Hepatocyte (in vitro differentiated cells): ENCODE data around the gene TSHZ3. TPM values are rescaled to one million over a fixed set of nuclear protein-coding genes. Genes with fewer than 3 reads are reported as not detected.

ENCODE experiments used
- DNase-seq: peaks from one replicate; pipeline ENCODE4 v3.0.0-alpha.2; 2016; ENCODE audit warnings: low spot score
- H2AFZ ChIP-seq: fragments of 200-600 bp; sonication (generic); 2 replicates; pipeline ENCODE4 v1.6.0; 2016; ENCODE audit warnings: antibody characterized with exemption, mild to moderate bottlenecking
- H3K27ac ChIP-seq: fragments of 200-600 bp; sonication (generic); 2 replicates; pipeline ENCODE4 v1.5.1; 2016; ENCODE audit warnings: mild to moderate bottlenecking
- H3K27me3 ChIP-seq: fragments of 200-600 bp; sonication (generic); 2 replicates; pipeline ENCODE4 v1.6.1; 2016
- H3K36me3 ChIP-seq: fragments of 200-600 bp; sonication (generic); replicated peaks from 2 replicates; pipeline ENCODE4 v1.5.1; 2016; ENCODE audit warnings: low read depth; ENCODE audit not compliant: insufficient read depth
- H3K4me1 ChIP-seq: fragments of 200-600 bp; sonication (generic); 2 replicates; pipeline ENCODE4 v1.5.1; 2016; ENCODE audit warnings: mild to moderate bottlenecking, moderate library complexity; ENCODE audit not compliant: insufficient read depth
- H3K4me2 ChIP-seq: fragments of 200-600 bp; sonication (generic); 2 replicates; pipeline ENCODE4 v1.6.0; 2016
- H3K4me3 ChIP-seq: fragments of 200-600 bp; sonication (generic); 2 replicates; pipeline ENCODE4 v1.5.1; 2016; ENCODE audit warnings: mild to moderate bottlenecking
- H3K79me2 ChIP-seq: fragments of 200-600 bp; sonication (generic); 2 replicates; pipeline ENCODE4 v1.6.0; 2017; ENCODE audit warnings: mild to moderate bottlenecking
- H3K9me2 ChIP-seq: fragments of 200-600 bp; sonication (generic); replicated peaks from 2 replicates; pipeline ENCODE4 v1.6.0; 2017; ENCODE audit warnings: mild to moderate bottlenecking; ENCODE audit not compliant: insufficient read depth
- H3K9me3 ChIP-seq: fragments of 200-600 bp; sonication (generic); 2 replicates; pipeline ENCODE4 v1.5.1; 2016; ENCODE audit warnings: low read depth, mild to moderate bottlenecking
- H4K20me1 ChIP-seq: fragments of 200-600 bp; sonication (generic); 2 replicates; pipeline ENCODE4 v1.6.0; 2016; ENCODE audit warnings: mild to moderate bottlenecking; ENCODE audit not compliant: insufficient read depth, poor library complexity, severe bottlenecking
- CTCF ChIP-seq: fragments of 200-600 bp; sonication (generic); IDR thresholded peaks from 2 replicates; pipeline ENCODE4 v1.5.1; 2016; ENCODE audit warnings: antibody characterized with exemption, mild to moderate bottlenecking; ENCODE audit not compliant: poor library complexity
- EZH2 ChIP-seq: fragments of 200-600 bp; sonication (generic); IDR thresholded peaks from 2 replicates; pipeline ENCODE4 v1.6.1; 2016; ENCODE audit warnings: antibody characterized with exemption, mild to moderate bottlenecking, borderline replicate concordance
- EZH2phosphoT487 ChIP-seq: fragments of 200-600 bp; sonication (generic); IDR thresholded peaks from one replicate; pipeline ENCODE4 v1.6.1; 2018; ENCODE audit warnings: antibody characterized with exemption, mild to moderate bottlenecking, low read depth, moderate library complexity; ENCODE audit not compliant: unreplicated experiment, severe bottlenecking
- WGBS: methylation state at CpG from one replicate; pipeline ENCODE4 v1.1.6; 2016; ENCODE audit warnings: low lambda C conversion rate; ENCODE audit errors: missing lambda C conversion rate; 5-methylcytosine and 5-hydroxymethylcytosine counted together
- polyA plus RNA-seq: library from polyadenylated mRNA; unstranded; fragments of >200 nt; fragmentation: Nextera tagmentation; extraction: Ambion mirVana; gene quantifications from 2 replicates; pipeline ENCODE4 v1.2.1, GENCODE V29; 2016
- total RNA-seq: library from RNA; depleted of rRNA; stranded (reverse); fragments of >200 nt; gene quantifications from 2 replicates; pipeline ENCODE4 v1.2.3, GENCODE V29; 2014

The TSHZ3 gene
- total and polyA plus RNA-seq, 2 experiments from 2014 or later = 4.9 to 5.3 TPM

GRCh38 chr19:31284621-31285020 lies 64.6 kb downstream of the TSHZ3 start:
- DNase-seq = no peak
- H3K4me2 ChIP-seq = no peak overlapping the region
- H3K4me3 ChIP-seq = no peak overlapping the region
- no peaks in the 10 kb centered on the region for H3K4me1 ChIP-seq
- no peaks in the 10 kb centered on the region for H3K36me3 ChIP-seq
- H3K27me3 ChIP-seq = no peaks in the 10 kb centered on the region
- H3K79me2 ChIP-seq = peaks cover 2% of the 10 kb centered on the region
- H3K9me3 ChIP-seq = no peaks in the 10 kb centered on the region
- peaks cover 2% of the 10 kb centered on the region for H4K20me1 ChIP-seq
- H3K27ac ChIP-seq = no peak overlapping the region
- no peaks in the 10 kb centered on the region for H3K9me2 ChIP-seq
- 95% methylated on average over 7 of the region's 7 CpGs for WGBS
- no peak overlapping the region for H2AFZ ChIP-seq
- TF ChIP-seq EZH2 = no peak
- no peak for TF ChIP-seq CTCF
- no peak for TF ChIP-seq EZH2phosphoT487

- no peak overlapping the region for H3K4me2 ChIP-seq
- H3K9me2 ChIP-seq = no peaks in the 10 kb centered on the region
- no peaks in the 10 kb centered on the region for H3K4me1 ChIP-seq
- TF ChIP-seq EZH2 (no peak), CTCF (no peak), EZH2phosphoT487 (no peak)
- H3K36me3 ChIP-seq = no peaks in the 10 kb centered on the region
- no peak overlapping the region for H2AFZ ChIP-seq
- H3K27me3 ChIP-seq = no peaks in the 10 kb centered on the region
- H4K20me1 ChIP-seq = peaks cover 2% of the 10 kb centered on the region
- 94% methylated on average over 8 of the region's 8 CpGs for WGBS
- H3K79me2 ChIP-seq = peaks cover 2% of the 10 kb centered on the region
- H3K9me3 ChIP-seq = no peaks in the 10 kb centered on the region
- no peak for DNase-seq
- no peak overlapping the region for H3K4me3 ChIP-seq
- no peak overlapping the region for H3K27ac ChIP-seq
Observed at GRCh38 chr19:31283701-31284100, 65.5 kb downstream of the TSHZ3 start.

- no peaks in the 10 kb centered on the region for H3K27me3 ChIP-seq
- peaks cover 2% of the 10 kb centered on the region for H3K79me2 ChIP-seq
- no peaks in the 10 kb centered on the region for H3K9me2 ChIP-seq
- no peak for TF ChIP-seq EZH2
- TF ChIP-seq EZH2phosphoT487 = no peak
- TF ChIP-seq CTCF = no peak
- H3K9me3 ChIP-seq = no peaks in the 10 kb centered on the region
- H3K36me3 ChIP-seq = no peaks in the 10 kb centered on the region
- 86% methylated on average over 4 of the region's 4 CpGs for WGBS
- no peak overlapping the region for H2AFZ ChIP-seq
- DNase-seq = no peak
- H3K27ac ChIP-seq = no peak overlapping the region
- no peak overlapping the region for H3K4me3 ChIP-seq
- no peaks in the 10 kb centered on the region for H3K4me1 ChIP-seq
- no peak overlapping the region for H3K4me2 ChIP-seq
- peaks cover 2% of the 10 kb centered on the region for H4K20me1 ChIP-seq
Observed at GRCh38 chr19:31282346-31282745, 66.9 kb downstream of the TSHZ3 start.
